GM21717 (cell line): ENCODE measurements around the gene KIAA1210.
"Not testable (repeated sequence)": the region's sequence is repeated elsewhere in the genome, so short reads cannot be mapped to it uniquely, and the experiment has no call there.

Experiments used
- ATAC-seq: cut with Tn5 transposase; IDR thresholded peaks from one replicate; pipeline ENCODE4 v1.9.1; 2021; ENCODE audit warnings: mild to moderate bottlenecking, moderate library complexity; ENCODE audit not compliant: unreplicated experiment

Gene KIAA1210

DNA sequence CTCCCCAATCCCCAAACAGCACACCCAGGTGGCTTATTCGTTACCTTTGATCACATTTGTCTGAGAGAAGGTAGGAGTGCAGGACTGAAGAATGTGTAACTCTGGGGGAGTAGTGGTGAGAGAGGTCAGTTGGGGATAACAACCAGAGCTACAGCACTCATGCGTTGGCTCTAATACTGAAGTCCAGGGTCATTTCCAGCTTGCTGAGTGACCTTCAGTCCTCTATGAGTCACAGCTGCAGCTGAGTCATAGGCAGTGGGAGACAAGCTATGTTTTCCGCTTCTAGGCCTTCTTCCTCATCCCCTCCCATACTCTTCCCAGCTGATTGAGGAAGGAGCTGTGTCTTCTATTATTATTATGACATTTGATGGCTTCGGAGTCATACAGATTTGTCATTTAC is 86.4 kb downstream of the KIAA1210 start:
- ATAC-seq: no peak

DNA sequence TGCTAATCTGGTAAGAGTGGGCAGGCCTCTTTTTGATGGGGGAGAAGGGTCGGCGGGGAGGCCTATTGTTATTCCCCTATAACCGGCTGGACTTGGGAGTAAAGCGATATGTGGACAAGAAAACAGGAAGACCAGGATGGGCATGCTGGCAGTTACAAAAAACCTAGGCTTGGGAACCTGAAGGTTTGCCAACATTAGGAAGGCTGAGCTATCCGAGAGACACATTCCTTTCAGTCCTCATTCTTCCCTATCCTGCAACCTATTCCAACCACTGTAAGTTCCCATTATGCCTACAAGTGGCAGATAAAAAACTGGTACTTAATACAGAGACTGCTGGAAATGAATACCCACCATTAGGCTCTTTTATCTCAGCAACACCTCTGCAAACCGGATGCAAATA is 87.2 kb downstream of the KIAA1210 start:
- no peak for ATAC-seq

DNA sequence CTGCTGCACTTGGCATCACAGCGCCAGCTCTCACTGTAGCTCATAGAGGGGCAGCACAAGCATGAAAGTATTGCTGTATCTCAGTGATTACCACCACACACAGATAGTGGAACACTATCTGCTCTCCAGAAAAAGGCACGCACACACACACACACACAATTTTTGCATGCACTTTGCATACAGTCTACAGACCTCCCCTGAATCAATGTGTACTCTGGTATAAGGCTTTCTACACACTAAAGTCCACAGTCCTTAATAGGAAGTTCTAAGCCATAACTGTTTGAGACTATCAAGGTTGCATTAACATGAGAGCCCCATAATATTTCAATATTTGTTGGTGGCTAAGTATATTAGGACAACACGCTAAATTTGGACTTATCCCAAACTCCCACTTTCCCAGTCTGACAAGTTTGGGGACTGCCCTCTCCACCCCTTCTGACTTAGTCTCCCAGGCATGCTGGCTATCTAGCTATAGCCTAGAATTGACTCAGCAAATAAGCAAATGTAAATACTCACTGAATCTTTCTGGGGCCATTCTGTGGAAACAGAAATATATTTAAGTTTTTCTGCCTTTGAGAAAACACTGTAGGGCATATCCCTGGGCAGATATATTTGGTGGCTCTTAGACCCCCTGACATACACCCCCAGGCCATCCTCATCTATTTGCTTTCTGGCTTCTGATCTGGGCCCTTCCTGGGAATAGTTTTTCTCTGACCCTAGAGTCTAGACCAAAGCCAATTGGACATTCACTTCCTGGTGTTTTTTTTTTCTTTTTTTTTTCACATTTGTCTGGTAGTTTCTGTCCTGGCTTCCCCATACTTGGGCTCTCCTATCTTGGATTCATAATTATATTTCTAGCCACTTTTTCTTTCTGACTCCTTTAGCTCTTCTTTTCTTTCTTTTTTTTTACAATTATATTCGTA is 91.2 kb downstream of the KIAA1210 start:
- no peak for ATAC-seq

DNA sequence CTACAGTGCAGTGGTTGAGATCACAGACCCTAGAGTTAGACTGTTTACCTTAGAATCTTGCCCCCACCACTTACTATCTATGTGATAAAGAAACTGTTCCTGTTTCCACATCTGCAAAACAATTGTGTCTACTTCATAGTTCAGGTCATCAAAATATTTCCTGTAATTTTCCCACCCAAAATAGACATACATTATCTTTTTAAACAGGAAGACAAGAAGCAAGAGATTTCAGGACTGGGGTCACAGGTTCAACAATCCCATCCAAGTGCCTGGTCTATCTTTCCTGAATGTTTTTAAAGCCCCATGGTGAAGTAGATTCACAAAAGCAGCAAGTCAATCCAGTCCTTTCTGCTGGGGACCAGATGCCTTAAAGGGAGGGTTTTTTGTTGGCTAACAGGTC is 96.6 kb downstream of the KIAA1210 start:
- ATAC-seq: no peak

DNA sequence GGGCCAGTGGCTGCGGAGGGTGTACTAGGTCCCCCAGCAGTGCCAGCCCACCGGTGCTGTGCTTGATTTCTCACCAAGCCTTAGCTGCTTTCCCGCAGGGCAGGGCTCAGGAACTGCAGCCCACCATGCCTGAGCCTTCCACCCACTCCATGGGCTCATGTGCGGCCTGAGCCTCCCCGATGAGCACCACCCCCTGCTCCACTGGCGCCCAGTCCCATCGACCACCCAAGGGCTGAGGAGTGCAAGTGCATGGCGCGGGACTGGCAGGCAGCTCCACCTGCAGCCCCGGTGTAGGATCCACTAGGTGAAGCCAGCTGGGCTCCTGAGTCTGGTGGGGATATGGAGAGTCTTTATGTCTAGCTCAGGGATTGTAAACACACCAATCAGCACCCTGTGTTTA is 98.0 kb downstream of the KIAA1210 start:
- not testable (repeated sequence) for ATAC-seq

DNA sequence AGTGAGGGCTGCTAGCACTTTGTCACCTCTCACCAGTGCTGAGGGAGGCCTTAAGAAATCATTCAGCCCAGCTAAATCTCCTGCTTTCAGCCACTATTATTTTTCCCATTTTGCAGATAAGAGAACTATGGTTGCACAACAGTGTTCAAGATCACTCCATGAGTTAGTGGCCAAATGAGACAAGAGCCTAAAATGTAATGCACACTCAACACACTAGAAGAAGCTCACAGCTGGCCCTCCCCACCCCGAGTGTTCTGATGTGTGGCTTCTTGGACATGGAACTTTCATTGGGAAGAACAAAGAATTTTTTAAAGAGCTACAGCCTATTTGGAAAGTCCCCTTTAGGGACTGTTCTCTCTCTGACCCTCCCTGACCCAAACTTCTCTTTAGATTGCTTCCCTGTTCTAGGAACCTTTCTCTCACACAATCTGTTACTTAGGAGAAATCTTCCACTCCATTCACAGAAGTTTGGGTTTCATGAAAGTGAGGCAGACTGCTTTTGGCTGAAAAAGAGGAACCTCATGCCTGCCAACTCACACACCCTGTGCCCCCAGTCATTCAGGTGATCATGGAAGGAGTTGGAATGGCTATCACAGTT is 98.8 kb downstream of the KIAA1210 start:
- no peak for ATAC-seq
